Uterus (tissue), 2 donors: ENCODE data around the gene COL11A1.

Source experiments
- CTCF ChIP-seq, 4 experiments: fragments of 200-600 bp in 2 of 4; fragments of 450-650 bp in 2 of 4; sonication (generic) in 2 of 4; IDR thresholded peaks; one replicate each; pipeline ENCODE4 v1.5.1; 2016 to 2019; ENCODE audit warnings: antibody characterized with exemption in 4 of 4, mild to moderate bottlenecking in 2 of 4, moderate library complexity in 1 of 4
- POLR2A ChIP-seq, 2 donors: fragments of 450-650 bp; IDR thresholded peaks; one replicate each; pipeline ENCODE4 v1.6.1; 2016; ENCODE audit warnings: antibody characterized with exemption in 2 of 2, mild to moderate bottlenecking in 1 of 2, moderate library complexity in 1 of 2

DNA sequence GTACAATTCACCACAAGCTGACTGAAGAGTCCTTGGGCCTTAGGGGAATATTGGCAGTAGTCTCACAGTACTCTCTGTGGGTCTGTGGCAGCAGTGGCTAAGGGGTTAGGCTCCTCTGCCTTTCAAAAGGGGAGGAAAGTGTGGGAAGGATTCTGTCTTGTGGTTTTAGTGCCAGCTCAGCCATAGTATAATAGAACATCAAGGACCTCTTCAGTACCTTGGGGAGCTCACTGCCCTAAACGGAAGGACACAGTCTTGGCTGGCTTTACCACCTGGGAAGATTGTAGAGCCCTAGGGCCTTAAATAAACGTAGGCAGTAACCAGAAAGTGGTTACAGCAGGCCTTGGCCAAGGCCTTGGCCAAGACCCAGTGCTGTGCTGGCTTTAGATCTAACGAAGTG lies 265.7 kb downstream of the COL11A1 start:
- no peak for TF ChIP-seq CTCF (IDR thresholded peaks at IDR 0.05)
- TF ChIP-seq POLR2A (IDR thresholded peaks at IDR 0.05) = no peak
